NCI-H1417 (cell line): Measurements from ENCODE around the gene LPGAT1.

Experiments
- DNase-seq, 3 experiments: peaks; one replicate each; lab custom pipeline; 2025; lab: John Stamatoyannopoulos, UW

Gene LPGAT1

GRCh38 chr1:211828584-211829342 lies 1.8 kb downstream of the LPGAT1 start:
- peak in 1 of 3 experiments; percentile 81 for DNase-seq

- DNase-seq, result no peak
Measured at GRCh38 chr1:211827051-211827450, 3.5 kb downstream of the LPGAT1 start.

GRCh38 chr1:211825980-211826379 lies 4.6 kb downstream of the LPGAT1 start:
- DNase-seq, result no peak

GRCh38 chr1:211822677-211823407 lies 7.7 kb downstream of the LPGAT1 start:
- no peak for DNase-seq

- no peak for DNase-seq
Measured at GRCh38 chr1:211816586-211816985, 14.0 kb downstream of the LPGAT1 start.

GRCh38 chr1:211814313-211814712 lies 16.2 kb downstream of the LPGAT1 start:
- no peak for DNase-seq

GRCh38 chr1:211813590-211813989 lies 17.0 kb downstream of the LPGAT1 start:
- no peak for DNase-seq

- DNase-seq, result no peak
Measured at GRCh38 chr1:211812584-211812983, 18.0 kb downstream of the LPGAT1 start.

- DNase-seq, result no peak
Measured at GRCh38 chr1:211811848-211812247, 18.7 kb downstream of the LPGAT1 start.

GRCh38 chr1:211811126-211811525 lies 19.4 kb downstream of the LPGAT1 start:
- no peak for DNase-seq

GRCh38 chr1:211808475-211808874 lies 22.1 kb downstream of the LPGAT1 start:
- no peak for DNase-seq

- no peak for DNase-seq
Measured at GRCh38 chr1:211804915-211805314, 25.6 kb downstream of the LPGAT1 start.

GRCh38 chr1:211800925-211801607 lies 29.5 kb downstream of the LPGAT1 start:
- DNase-seq, result no peak

GRCh38 chr1:211797994-211798393 lies 32.6 kb downstream of the LPGAT1 start:
- DNase-seq, result no peak

- no peak for DNase-seq
Measured at GRCh38 chr1:211791979-211792378, 38.6 kb downstream of the LPGAT1 start.

GRCh38 chr1:211789641-211790464 lies 40.7 kb downstream of the LPGAT1 start:
- no peak for DNase-seq

- DNase-seq, result no peak
Measured at GRCh38 chr1:211788626-211789025, 41.9 kb downstream of the LPGAT1 start.

GRCh38 chr1:211783897-211784296 lies 46.7 kb downstream of the LPGAT1 start:
- no peak for DNase-seq

GRCh38 chr1:211783266-211783665 lies 47.3 kb downstream of the LPGAT1 start:
- peak in 1 of 3 experiments; percentile 50 for DNase-seq

GRCh38 chr1:211781260-211781659 lies 49.3 kb downstream of the LPGAT1 start:
- DNase-seq, result no peak

GRCh38 chr1:211775170-211775569 lies 55.4 kb downstream of the LPGAT1 start:
- DNase-seq, result no peak

GRCh38 chr1:211764701-211765100 lies 65.9 kb downstream of the LPGAT1 start:
- no peak for DNase-seq
